ENCODE data around the gene WSB1.
A peak's percentile ranks its signal among the peaks of the same experiment; 100 is the strongest.

DNA sequence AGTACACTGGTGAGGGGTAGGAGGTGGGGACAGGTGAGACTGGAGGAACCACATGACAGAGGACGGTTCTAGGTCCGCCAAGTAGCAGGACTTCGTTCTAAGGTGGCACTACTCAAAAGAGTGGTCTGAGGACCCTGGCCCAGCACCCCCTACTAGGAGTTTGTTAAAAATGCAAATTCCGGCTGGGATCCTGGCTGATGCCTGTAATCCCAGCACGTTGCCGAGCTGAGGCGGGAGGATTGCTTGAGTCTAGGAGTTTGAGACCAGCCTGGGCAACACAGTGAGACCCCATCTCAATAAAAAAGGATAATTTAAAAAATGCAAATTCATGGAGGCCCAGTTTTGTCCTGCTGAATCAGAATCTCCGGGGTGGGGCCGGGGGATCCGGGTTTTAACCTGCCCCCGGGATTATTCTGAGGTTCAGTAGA is 59.1 kb downstream of the WSB1 start:
- no peak for TF ChIP-seq NRF1 (conservative IDR thresholded peaks at IDR 0.05 in 1 of 2, IDR thresholded peaks at IDR 0.05 in 1 of 2)
- no peak for TF ChIP-seq RNF2 (IDR thresholded peaks at IDR 0.05)
- peak; percentile 18 for TF ChIP-seq TAF1 (IDR thresholded peaks at IDR 0.05; ENCODE audit: control insufficient read depth, extremely low read depth, insufficient read depth, low read length, severe bottlenecking)
- no peak for TF ChIP-seq YY1 (IDR thresholded peaks at IDR 0.05; ENCODE audit: borderline replicate concordance in 1 of 3, control insufficient read depth in 1 of 3, extremely low read depth in 1 of 3, insufficient read depth in 3 of 3, insufficient read length in 1 of 3, insufficient replicate concordance in 2 of 3, low read depth in 1 of 3, low read length in 2 of 3)
- TF ChIP-seq SMAD1 (IDR thresholded peaks at IDR 0.05; ENCODE audit: low read depth, low read length, partially characterized antibody), result no peak
- TF ChIP-seq GATAD2B (IDR thresholded peaks at IDR 0.05; ENCODE audit: borderline replicate concordance), result no peak
- no peak for TF ChIP-seq DPF2 (IDR thresholded peaks at IDR 0.05)
- TF ChIP-seq ZFP30 (CRISPR knock-in tag; IDR thresholded peaks at IDR 0.05; ENCODE audit: borderline replicate concordance), result no peak
